Neural progenitor cell (in vitro differentiated cells): Measurements from ENCODE around the gene AAMP. TPM values are rescaled to one million over a fixed set of nuclear protein-coding genes. Genes with fewer than 3 reads are reported as not detected.

Source experiments
- DNase-seq: peaks from one replicate; pipeline ENCODE4 v3.0.0-alpha.2; 2016; ENCODE audit warnings: low spot score
- H2AFZ ChIP-seq: fragments of 200-600 bp; sonication (generic); replicated peaks from 2 replicates; pipeline ENCODE4 v1.6.1; 2016; ENCODE audit warnings: antibody characterized with exemption
- H3F3A ChIP-seq: fragments of 200-600 bp; sonication (generic); 2 replicates; pipeline ENCODE4 v1.6.1; 2016; ENCODE audit warnings: antibody characterized with exemption, low read depth
- H3K27ac ChIP-seq: fragments of 200-600 bp; sonication (generic); 2 replicates; pipeline ENCODE4 v1.5.1; 2016; ENCODE audit warnings: mild to moderate bottlenecking
- H3K27me3 ChIP-seq: fragments of 200-600 bp; sonication (generic); 2 replicates; pipeline ENCODE4 v1.6.1; 2016; ENCODE audit warnings: mild to moderate bottlenecking, moderate library complexity
- H3K36me3 ChIP-seq: fragments of 200-600 bp; sonication (generic); 2 replicates; pipeline ENCODE4 v1.5.1; 2016
- H3K4me1 ChIP-seq: fragments of 200-600 bp; sonication (generic); 2 replicates; pipeline ENCODE4 v1.6.1; 2016; ENCODE audit warnings: mixed run types
- H3K4me2 ChIP-seq: fragments of 200-600 bp; sonication (generic); 2 replicates; pipeline ENCODE4 v1.6.1; 2016
- H3K4me3 ChIP-seq: fragments of 200-600 bp; sonication (generic); 2 replicates; pipeline ENCODE4 v1.5.1; 2016
- H3K79me2 ChIP-seq: fragments of 200-600 bp; sonication (generic); 2 replicates; pipeline ENCODE4 v1.6.1; 2016; ENCODE audit warnings: low read depth
- H3K9ac ChIP-seq: fragments of 200-600 bp; sonication (generic); 2 replicates; pipeline ENCODE4 v1.6.1; 2016
- H3K9me3 ChIP-seq: fragments of 200-600 bp; sonication (generic); 2 replicates; pipeline ENCODE4 v1.5.1; 2016; ENCODE audit warnings: low read depth
- H4K20me1 ChIP-seq: fragments of 200-600 bp; sonication (generic); 2 replicates; pipeline ENCODE4 v1.6.1; 2016; ENCODE audit warnings: low read depth
- H3K27ac Mint-ChIP-seq: 3 replicates; pipeline ENCODE4 v1.8.0; 2021; ENCODE audit warnings: mixed read lengths
- H3K27me3 Mint-ChIP-seq: 2 replicates; pipeline ENCODE4 v1.8.0; 2022; ENCODE audit warnings: low read depth, mild to moderate bottlenecking, inconsistent platforms, moderate library complexity, mixed read lengths; ENCODE audit not compliant: insufficient read depth
- H3K36me3 Mint-ChIP-seq: 3 replicates; pipeline ENCODE4 v1.8.0; 2021; ENCODE audit warnings: mixed read lengths
- H3K4me1 Mint-ChIP-seq: 3 replicates; pipeline ENCODE4 v1.8.0; 2021; ENCODE audit warnings: mixed read lengths
- H3K4me3 Mint-ChIP-seq: 3 replicates; pipeline ENCODE4 v1.8.0; 2021; ENCODE audit warnings: mild to moderate bottlenecking, moderate library complexity, mixed read lengths
- H3K9me3 Mint-ChIP-seq: 3 replicates; pipeline ENCODE4 v1.8.0; 2020; ENCODE audit warnings: mixed read lengths
- CTCF ChIP-seq: fragments of 200-600 bp; sonication (generic); IDR thresholded peaks from 2 replicates; pipeline ENCODE4 v1.5.1; 2017; ENCODE audit warnings: antibody characterized with exemption, mild to moderate bottlenecking
- EZH2 ChIP-seq: fragments of 200-600 bp; sonication (generic); IDR thresholded peaks from 2 replicates; pipeline ENCODE4 v1.6.1; 2017; ENCODE audit warnings: antibody characterized with exemption, mild to moderate bottlenecking, moderate library complexity
- EZH2phosphoT487 ChIP-seq: fragments of 200-600 bp; sonication (generic); IDR thresholded peaks from 2 replicates; pipeline ENCODE4 v1.6.1; 2017; ENCODE audit warnings: antibody characterized with exemption
- total RNA-seq: library from RNA; depleted of rRNA; stranded (reverse); fragments of >200 nt; gene quantifications from 2 replicates; pipeline ENCODE4 v1.2.3, GENCODE V29; 2015; ENCODE audit warnings: low replicate concordance

AAMP gene
- total RNA-seq, 1 donor from 2014 or later = 90.4 TPM

- no peak overlapping the region for H3K4me3 Mint-ChIP-seq
These were observed 19.8 kb upstream of the AAMP start for GRCh38 chr2:218289639-218290315.

GRCh38 chr2:218286570-218287459, 16.9 kb upstream of the AAMP start:
- H3K4me3 Mint-ChIP-seq = peak overlapping the region; percentile 53
- peak; percentile 81 for DNase-seq
- no peak overlapping the region for H2AFZ ChIP-seq

More at GRCh38 chr2:218289639-218290315, 19.8 kb upstream of the AAMP start:
- H3F3A ChIP-seq = peaks cover 18% of the 10 kb centered on the region
- H4K20me1 ChIP-seq = no peaks in the 10 kb centered on the region
- peak overlapping the region; percentile 85 for H3K27ac Mint-ChIP-seq
- H3K36me3 Mint-ChIP-seq = no peaks in the 10 kb centered on the region
- peak overlapping the region; percentile 56 for H3K4me2 ChIP-seq
- no peaks in the 10 kb centered on the region for H3K9me3 Mint-ChIP-seq
- H3K4me1 Mint-ChIP-seq = peaks cover 36% of the 10 kb centered on the region
- peaks cover 23% of the 10 kb centered on the region for H3K4me1 ChIP-seq
- TF ChIP-seq EZH2 (no peak), EZH2phosphoT487 (no peak)
- no peak overlapping the region for H3K9ac ChIP-seq
- no peaks in the 10 kb centered on the region for H3K36me3 ChIP-seq
- no peaks in the 10 kb centered on the region for H3K9me3 ChIP-seq
- H3K27ac ChIP-seq = no peak overlapping the region
- no peak for DNase-seq
- H3K27me3 Mint-ChIP-seq = peaks cover 3% of the 10 kb centered on the region
- no peak overlapping the region for H2AFZ ChIP-seq
- H3K4me3 ChIP-seq = no peak overlapping the region
- H3K79me2 ChIP-seq = no peaks in the 10 kb centered on the region
- peaks cover 13% of the 10 kb centered on the region for H3K27me3 ChIP-seq

DNA sequence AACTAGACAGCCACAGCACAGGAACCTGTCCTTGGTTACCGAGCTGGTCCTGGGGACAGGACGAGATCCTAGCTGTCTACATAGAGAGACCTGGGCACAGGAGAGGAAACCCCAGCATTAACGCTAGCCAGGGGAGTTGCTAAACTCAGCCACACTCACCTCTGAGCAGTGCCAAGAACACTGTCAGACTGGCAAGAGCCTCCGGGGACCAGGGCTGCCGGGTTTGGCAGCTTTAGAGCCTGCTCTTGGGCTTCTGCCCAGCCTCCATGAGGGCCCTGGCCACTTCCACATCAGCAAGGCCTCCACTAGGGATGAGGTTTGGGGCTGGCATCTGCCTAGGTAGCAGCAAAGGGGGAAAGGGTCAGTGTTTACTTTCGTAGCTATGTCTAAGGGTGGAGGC, 15.7 kb upstream of the AAMP start:
- no peak for DNase-seq
- Mint-ChIP-seq H3K27me3 (peaks cover 3% of the 10 kb centered on the region), H3K4me1 (peaks cover 26% of the 10 kb centered on the region), H3K4me3 (no peak overlapping the region), H3K27ac (no peak overlapping the region), H3K36me3 (no peaks in the 10 kb centered on the region), H3K9me3 (no peaks in the 10 kb centered on the region)
- Histone ChIP-seq H3K27me3 (no peaks in the 10 kb centered on the region), H3K4me1 (peaks cover 18% of the 10 kb centered on the region), H4K20me1 (no peaks in the 10 kb centered on the region), H3K4me3 (no peak overlapping the region), H2AFZ (no peak overlapping the region), H3K36me3 (no peaks in the 10 kb centered on the region), H3K27ac (no peak overlapping the region), H3F3A (peaks cover 11% of the 10 kb centered on the region), H3K9ac (no peak overlapping the region), H3K9me3 (no peaks in the 10 kb centered on the region), H3K4me2 (no peak overlapping the region), H3K79me2 (no peaks in the 10 kb centered on the region)
- TF ChIP-seq EZH2phosphoT487 (no peak), EZH2 (no peak), CTCF (no peak)

More at GRCh38 chr2:218286570-218287459, 16.9 kb upstream of the AAMP start:
- Mint-ChIP-seq H3K27ac (peak overlapping the region; percentile 49), H3K9me3 (no peaks in the 10 kb centered on the region), H3K27me3 (no peaks in the 10 kb centered on the region), H3K36me3 (no peaks in the 10 kb centered on the region), H3K4me1 (peaks cover 29% of the 10 kb centered on the region)
- H4K20me1 ChIP-seq = no peaks in the 10 kb centered on the region
- no peaks in the 10 kb centered on the region for H3K79me2 ChIP-seq
- H3K4me3 ChIP-seq = no peak overlapping the region
- TF ChIP-seq EZH2 (no peak), EZH2phosphoT487 (no peak), CTCF (no peak)
- H3K27me3 ChIP-seq = peaks cover 2% of the 10 kb centered on the region
- H3K27ac ChIP-seq = no peak overlapping the region
- peak overlapping the region; percentile 33 for H3K4me2 ChIP-seq
- no peaks in the 10 kb centered on the region for H3K36me3 ChIP-seq
- H3F3A ChIP-seq = peaks cover 13% of the 10 kb centered on the region
- H3K9me3 ChIP-seq = no peaks in the 10 kb centered on the region
- H3K9ac ChIP-seq = no peak overlapping the region
- peaks cover 18% of the 10 kb centered on the region for H3K4me1 ChIP-seq
